ENCODE measurements around the gene CHIT1.

Gene CHIT1

GRCh38 chr1:203215573-203215972 is 13.9 kb downstream of the CHIT1 start:
- no peaks in the 10 kb centered on the region for H3K9me3 Mint-ChIP-seq
- H3K27ac Mint-ChIP-seq = no peak overlapping the region
- H3K36me3 Mint-ChIP-seq (ENCODE audit: low read depth) = no peaks in the 10 kb centered on the region
- H3K27me3 Mint-ChIP-seq = peaks cover 13% of the 10 kb centered on the region
- H3K4me1 Mint-ChIP-seq (ENCODE audit: low read depth) = no peaks in the 10 kb centered on the region
- no peak overlapping the region for H3K4me3 Mint-ChIP-seq
- no peak for DNase-seq

GRCh38 chr1:203214871-203215270 is 14.6 kb downstream of the CHIT1 start:
- Mint-ChIP-seq H3K9me3 (no peaks in the 10 kb centered on the region), H3K36me3 (ENCODE audit: low read depth) (no peaks in the 10 kb centered on the region), H3K27ac (no peak overlapping the region), H3K27me3 (peaks cover 13% of the 10 kb centered on the region), H3K4me1 (ENCODE audit: low read depth) (no peaks in the 10 kb centered on the region), H3K4me3 (no peak overlapping the region)
- DNase-seq = no peak

- Mint-ChIP-seq H3K4me3 (no peak overlapping the region), H3K36me3 (ENCODE audit: low read depth) (no peaks in the 10 kb centered on the region), H3K9me3 (no peaks in the 10 kb centered on the region), H3K27me3 (peaks cover 13% of the 10 kb centered on the region), H3K4me1 (ENCODE audit: low read depth) (no peaks in the 10 kb centered on the region), H3K27ac (no peak overlapping the region)
- DNase-seq = no peak
Measured at GRCh38 chr1:203213126-203213525, 16.3 kb downstream of the CHIT1 start.

GRCh38 chr1:203211812-203212211 is 17.7 kb downstream of the CHIT1 start:
- Mint-ChIP-seq H3K36me3 (ENCODE audit: low read depth) (no peaks in the 10 kb centered on the region), H3K4me3 (no peak overlapping the region), H3K27me3 (peaks cover 10% of the 10 kb centered on the region), H3K27ac (no peak overlapping the region), H3K9me3 (no peaks in the 10 kb centered on the region), H3K4me1 (ENCODE audit: low read depth) (no peaks in the 10 kb centered on the region)
- no peak for DNase-seq

- Mint-ChIP-seq H3K9me3 (no peaks in the 10 kb centered on the region), H3K36me3 (ENCODE audit: low read depth) (no peaks in the 10 kb centered on the region), H3K4me1 (ENCODE audit: low read depth) (no peaks in the 10 kb centered on the region), H3K4me3 (no peak overlapping the region), H3K27me3 (peaks cover 4% of the 10 kb centered on the region), H3K27ac (no peak overlapping the region)
- DNase-seq = no peak
Measured at GRCh38 chr1:203210988-203211387, 18.5 kb downstream of the CHIT1 start.

- no peak overlapping the region for H3K27ac Mint-ChIP-seq
Measured at GRCh38 chr1:203210350-203210749, 19.1 kb downstream of the CHIT1 start.

GRCh38 chr1:203208181-203208580 is 21.3 kb downstream of the CHIT1 start:
- no peaks in the 10 kb centered on the region for H3K4me1 Mint-ChIP-seq (ENCODE audit: low read depth)
- H3K4me3 Mint-ChIP-seq = no peak overlapping the region
- H3K36me3 Mint-ChIP-seq (ENCODE audit: low read depth) = no peaks in the 10 kb centered on the region
- no peaks in the 10 kb centered on the region for H3K27me3 Mint-ChIP-seq
- no peak for DNase-seq
- H3K9me3 Mint-ChIP-seq = no peaks in the 10 kb centered on the region
- no peak overlapping the region for H3K27ac Mint-ChIP-seq

More at GRCh38 chr1:203210350-203210749, 19.1 kb downstream of the CHIT1 start:
- Mint-ChIP-seq H3K4me1 (ENCODE audit: low read depth) (no peaks in the 10 kb centered on the region), H3K27me3 (peaks cover 3% of the 10 kb centered on the region), H3K36me3 (ENCODE audit: low read depth) (no peaks in the 10 kb centered on the region), H3K9me3 (no peaks in the 10 kb centered on the region), H3K4me3 (no peak overlapping the region)
- no peak for DNase-seq

GRCh38 chr1:203207751-203208150 is 21.7 kb downstream of the CHIT1 start:
- H3K27ac Mint-ChIP-seq = no peak overlapping the region
- DNase-seq = no peak
- no peaks in the 10 kb centered on the region for H3K4me1 Mint-ChIP-seq (ENCODE audit: low read depth)
- no peaks in the 10 kb centered on the region for H3K36me3 Mint-ChIP-seq (ENCODE audit: low read depth)
- no peaks in the 10 kb centered on the region for H3K27me3 Mint-ChIP-seq
- H3K4me3 Mint-ChIP-seq = no peak overlapping the region
- no peaks in the 10 kb centered on the region for H3K9me3 Mint-ChIP-seq

GRCh38 chr1:203206129-203206687 is 23.3 kb downstream of the CHIT1 start:
- Mint-ChIP-seq H3K4me1 (ENCODE audit: low read depth) (no peaks in the 10 kb centered on the region), H3K27me3 (no peaks in the 10 kb centered on the region), H3K27ac (no peak overlapping the region), H3K36me3 (ENCODE audit: low read depth) (no peaks in the 10 kb centered on the region), H3K4me3 (no peak overlapping the region), H3K9me3 (no peaks in the 10 kb centered on the region)
- no peak for DNase-seq

GRCh38 chr1:203204756-203205155 is 24.7 kb downstream of the CHIT1 start:
- H3K9me3 Mint-ChIP-seq = no peaks in the 10 kb centered on the region
- peaks cover 7% of the 10 kb centered on the region for H3K27me3 Mint-ChIP-seq
- no peaks in the 10 kb centered on the region for H3K36me3 Mint-ChIP-seq (ENCODE audit: low read depth)
- H3K4me3 Mint-ChIP-seq = no peak overlapping the region
- no peak overlapping the region for H3K27ac Mint-ChIP-seq
- H3K4me1 Mint-ChIP-seq (ENCODE audit: low read depth) = no peaks in the 10 kb centered on the region
- no peak for DNase-seq

GRCh38 chr1:203202431-203203245 is 26.8 kb downstream of the CHIT1 start:
- DNase-seq = no peak
- H3K36me3 Mint-ChIP-seq (ENCODE audit: low read depth) = no peaks in the 10 kb centered on the region
- H3K4me3 Mint-ChIP-seq = no peak overlapping the region
- no peak overlapping the region for H3K27ac Mint-ChIP-seq
- no peaks in the 10 kb centered on the region for H3K9me3 Mint-ChIP-seq
- H3K4me1 Mint-ChIP-seq (ENCODE audit: low read depth) = no peaks in the 10 kb centered on the region
- peaks cover 9% of the 10 kb centered on the region for H3K27me3 Mint-ChIP-seq

- no peak overlapping the region for H3K27ac Mint-ChIP-seq
- H3K4me1 Mint-ChIP-seq (ENCODE audit: low read depth) = no peaks in the 10 kb centered on the region
- no peak overlapping the region for H3K4me3 Mint-ChIP-seq
- H3K36me3 Mint-ChIP-seq (ENCODE audit: low read depth) = no peaks in the 10 kb centered on the region
- H3K27me3 Mint-ChIP-seq = peaks cover 9% of the 10 kb centered on the region
- no peaks in the 10 kb centered on the region for H3K9me3 Mint-ChIP-seq
- DNase-seq = no peak
Measured at GRCh38 chr1:203201516-203202205, 27.8 kb downstream of the CHIT1 start.

GRCh38 chr1:203200916-203201315 is 28.6 kb downstream of the CHIT1 start:
- no peak for DNase-seq
- H3K27me3 Mint-ChIP-seq = peaks cover 9% of the 10 kb centered on the region
- no peak overlapping the region for H3K27ac Mint-ChIP-seq
- no peaks in the 10 kb centered on the region for H3K9me3 Mint-ChIP-seq
- H3K4me3 Mint-ChIP-seq = no peak overlapping the region
- H3K36me3 Mint-ChIP-seq (ENCODE audit: low read depth) = no peaks in the 10 kb centered on the region
- H3K4me1 Mint-ChIP-seq (ENCODE audit: low read depth) = no peaks in the 10 kb centered on the region

- no peak for DNase-seq
- Mint-ChIP-seq H3K4me3 (no peak overlapping the region), H3K27ac (no peak overlapping the region), H3K9me3 (no peaks in the 10 kb centered on the region), H3K36me3 (ENCODE audit: low read depth) (no peaks in the 10 kb centered on the region), H3K27me3 (peaks cover 9% of the 10 kb centered on the region), H3K4me1 (ENCODE audit: low read depth) (no peaks in the 10 kb centered on the region)
Measured at GRCh38 chr1:203199816-203200571, 29.5 kb downstream of the CHIT1 start.
